HEK293 (cell line): ENCODE measurements around the gene ISG15.

Source experiments
- TCF7L2 ChIP-seq: IDR thresholded peaks from 2 replicates; pipeline ENCODE4 v1.6.1; 2011; ENCODE audit warnings: low read depth, mild to moderate bottlenecking, inconsistent platforms, low read length, moderate library complexity, borderline replicate concordance
- ZNF10 ChIP-seq: fragments of 450-650 bp; formaldehyde crosslinking; IDR thresholded peaks from 2 replicates; pipeline ENCODE4 v1.5.1; 2017; ENCODE audit warnings: missing biosample characterization, missing genetic modification characterization
- ZNF114 ChIP-seq: fragments of 450-650 bp; formaldehyde crosslinking; IDR thresholded peaks from 2 replicates; pipeline ENCODE4 v1.5.0; 2017; ENCODE audit warnings: missing biosample characterization, missing genetic modification characterization
- ZNF202 ChIP-seq: fragments of 450-650 bp; formaldehyde crosslinking; IDR thresholded peaks from 2 replicates; pipeline ENCODE4 v1.5.1; 2016; ENCODE audit warnings: missing biosample characterization, missing genetic modification characterization, borderline replicate concordance
- TF ChIP-seq, protein P1 (sequence below): fragments of 450-650 bp; formaldehyde crosslinking; IDR thresholded peaks from 2 replicates; pipeline ENCODE4 v1.5.1; 2016; ENCODE audit warnings: missing biosample characterization, missing genetic modification characterization

GRCh38 chr1:983798-984475 lies 29.4 kb upstream of the ISG15 start:
- TF ChIP-seq, protein P1, sequence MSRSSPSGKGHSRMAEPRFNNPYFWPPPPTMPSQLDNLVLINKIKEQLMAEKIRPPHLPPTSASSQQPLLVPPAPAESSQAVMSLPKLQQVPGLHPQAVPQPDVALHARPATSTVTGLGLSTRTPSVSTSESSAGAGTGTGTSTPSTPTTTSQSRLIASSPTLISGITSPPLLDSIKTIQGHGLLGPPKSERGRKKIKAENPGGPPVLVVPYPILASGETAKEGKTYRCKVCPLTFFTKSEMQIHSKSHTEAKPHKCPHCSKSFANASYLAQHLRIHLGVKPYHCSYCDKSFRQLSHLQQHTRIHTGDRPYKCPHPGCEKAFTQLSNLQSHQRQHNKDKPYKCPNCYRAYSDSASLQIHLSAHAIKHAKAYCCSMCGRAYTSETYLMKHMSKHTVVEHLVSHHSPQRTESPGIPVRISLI (tag by site-specific recombination) = no peak
- TF ChIP-seq ZNF114 (tag by site-specific recombination) = no peak
- no peak for TF ChIP-seq TCF7L2
- TF ChIP-seq ZNF202 (tag by site-specific recombination) = no peak
- TF ChIP-seq ZNF10 (tag by site-specific recombination) = no peak
